SK-N-SH treated with all-trans-retinoic acid at 6 μM for 48 hours (cell line): Measurements from ENCODE around the gene STARD10.

Experiments
- ARNTL ChIP-seq: fragments of 450-650 bp; formaldehyde crosslinking; IDR thresholded peaks from 2 replicates; pipeline ENCODE4 v1.5.0; 2020; ENCODE audit warnings: low read depth, mild to moderate bottlenecking, moderate library complexity, borderline replicate concordance
- CSDC2 ChIP-seq: fragments of 250-450 bp; sonication (Bioruptor Pico); IDR thresholded peaks from 2 replicates; pipeline ENCODE4 v1.5.0; 2020; ENCODE audit warnings: mild to moderate bottlenecking, moderate library complexity
- ESRRG ChIP-seq: fragments of 250-450 bp; sonication (Bioruptor Pico); IDR thresholded peaks from 2 replicates; pipeline ENCODE4 v1.6.1; 2021; ENCODE audit warnings: mild to moderate bottlenecking
- ISL1 ChIP-seq: fragments of 250-450 bp; sonication (Bioruptor Pico); IDR thresholded peaks from 2 replicates; pipeline ENCODE4 v2.1.2; 2022; ENCODE audit warnings: mild to moderate bottlenecking, moderate library complexity
- TOX ChIP-seq: fragments of 250-450 bp; sonication (Bioruptor Pico); IDR thresholded peaks from 2 replicates; pipeline ENCODE4 v1.8.0; 2021; ENCODE audit warnings: mild to moderate bottlenecking, moderate library complexity, borderline replicate concordance
- ZFP3 ChIP-seq: fragments of 250-450 bp; sonication (Bioruptor Pico); IDR thresholded peaks from 2 replicates; pipeline ENCODE4 v1.5.0; 2020; ENCODE audit warnings: mild to moderate bottlenecking, moderate library complexity
- ZFP30 ChIP-seq: fragments of 450-650 bp; formaldehyde crosslinking; IDR thresholded peaks from 2 replicates; pipeline ENCODE4 v1.5.0; 2022; ENCODE audit warnings: mild to moderate bottlenecking, moderate library complexity
- ZNF565 ChIP-seq: fragments of 450-650 bp; formaldehyde crosslinking; conservative IDR thresholded peaks from 2 replicates; pipeline ENCODE4 v1.5.0; 2020; ENCODE audit warnings: low read depth, mild to moderate bottlenecking, moderate library complexity
- TF ChIP-seq, protein P1 (sequence below): fragments of 250-450 bp; sonication (Bioruptor Pico); IDR thresholded peaks from 2 replicates; pipeline ENCODE4 v1.8.0; 2021; ENCODE audit warnings: low read depth, mild to moderate bottlenecking, moderate library complexity, borderline replicate concordance
- TF ChIP-seq, protein P2 (sequence below): fragments of 250-450 bp; sonication (Bioruptor Pico); IDR thresholded peaks from 2 replicates; pipeline ENCODE4 v1.8.0; 2020; ENCODE audit warnings: mild to moderate bottlenecking, moderate library complexity, borderline replicate concordance

GRCh38 chr11:72730243-72730642 lies 63.6 kb downstream of the STARD10 start:
- TF ChIP-seq CSDC2 (CRISPR knock-in tag) (no peak), ARNTL (no peak), TOX (no peak), ISL1 (CRISPR knock-in tag) (no peak), ESRRG (no peak), ZFP30 (CRISPR knock-in tag) (no peak), ZFP3 (no peak), ZNF565 (CRISPR knock-in tag) (no peak)
- TF ChIP-seq, protein P1, sequence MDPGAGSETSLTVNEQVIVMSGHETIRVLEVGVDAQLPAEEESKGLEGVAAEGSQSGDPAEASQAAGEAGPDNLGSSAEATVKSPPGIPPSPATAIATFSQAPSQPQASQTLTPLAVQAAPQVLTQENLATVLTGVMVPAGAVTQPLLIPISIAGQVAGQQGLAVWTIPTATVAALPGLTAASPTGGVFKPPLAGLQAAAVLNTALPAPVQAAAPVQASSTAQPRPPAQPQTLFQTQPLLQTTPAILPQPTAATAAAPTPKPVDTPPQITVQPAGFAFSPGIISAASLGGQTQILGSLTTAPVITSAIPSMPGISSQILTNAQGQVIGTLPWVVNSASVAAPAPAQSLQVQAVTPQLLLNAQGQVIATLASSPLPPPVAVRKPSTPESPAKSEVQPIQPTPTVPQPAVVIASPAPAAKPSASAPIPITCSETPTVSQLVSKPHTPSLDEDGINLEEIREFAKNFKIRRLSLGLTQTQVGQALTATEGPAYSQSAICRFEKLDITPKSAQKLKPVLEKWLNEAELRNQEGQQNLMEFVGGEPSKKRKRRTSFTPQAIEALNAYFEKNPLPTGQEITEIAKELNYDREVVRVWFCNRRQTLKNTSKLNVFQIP (CRISPR knock-in tag) = no peak
- TF ChIP-seq, protein P2, sequence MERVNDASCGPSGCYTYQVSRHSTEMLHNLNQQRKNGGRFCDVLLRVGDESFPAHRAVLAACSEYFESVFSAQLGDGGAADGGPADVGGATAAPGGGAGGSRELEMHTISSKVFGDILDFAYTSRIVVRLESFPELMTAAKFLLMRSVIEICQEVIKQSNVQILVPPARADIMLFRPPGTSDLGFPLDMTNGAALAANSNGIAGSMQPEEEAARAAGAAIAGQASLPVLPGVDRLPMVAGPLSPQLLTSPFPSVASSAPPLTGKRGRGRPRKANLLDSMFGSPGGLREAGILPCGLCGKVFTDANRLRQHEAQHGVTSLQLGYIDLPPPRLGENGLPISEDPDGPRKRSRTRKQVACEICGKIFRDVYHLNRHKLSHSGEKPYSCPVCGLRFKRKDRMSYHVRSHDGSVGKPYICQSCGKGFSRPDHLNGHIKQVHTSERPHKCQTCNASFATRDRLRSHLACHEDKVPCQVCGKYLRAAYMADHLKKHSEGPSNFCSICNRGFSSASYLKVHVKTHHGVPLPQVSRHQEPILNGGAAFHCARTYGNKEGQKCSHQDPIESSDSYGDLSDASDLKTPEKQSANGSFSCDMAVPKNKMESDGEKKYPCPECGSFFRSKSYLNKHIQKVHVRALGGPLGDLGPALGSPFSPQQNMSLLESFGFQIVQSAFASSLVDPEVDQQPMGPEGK (CRISPR knock-in tag) = no peak
